ENCODE measurements around the gene RDH13.

The RDH13 gene

GRCh38 chr19:55098716-55099556 is 36.0 kb upstream of the RDH13 start:
- H3K4me3 ChIP-seq (ENCODE audit: low read length), result no peak overlapping the region
- H3K9me3 ChIP-seq (replicated peaks; ENCODE audit: low read length), result peaks cover 5% of the 10 kb centered on the region
- no peak overlapping the region for H3K4me2 ChIP-seq (ENCODE audit: low read length)
- H3K27me3 ChIP-seq (ENCODE audit: control insufficient read depth, insufficient read depth, low read length), result no peaks in the 10 kb centered on the region
- no peaks in the 10 kb centered on the region for H3K4me1 ChIP-seq (ENCODE audit: control insufficient read depth, insufficient read depth, low read length)
- H3K9ac ChIP-seq (ENCODE audit: low read depth, low read length), result no peak overlapping the region
- H3K36me3 ChIP-seq (ENCODE audit: insufficient read depth, low read length), result peaks cover 56% of the 10 kb centered on the region

- Histone ChIP-seq H3K9ac (ENCODE audit: low read depth, low read length) (no peak overlapping the region), H3K4me1 (ENCODE audit: control insufficient read depth, insufficient read depth, low read length) (no peaks in the 10 kb centered on the region), H3K4me2 (ENCODE audit: low read length) (no peak overlapping the region), H3K9me3 (replicated peaks; ENCODE audit: low read length) (no peaks in the 10 kb centered on the region), H3K4me3 (ENCODE audit: low read length) (no peak overlapping the region), H3K36me3 (ENCODE audit: insufficient read depth, low read length) (peaks cover 50% of the 10 kb centered on the region), H3K27me3 (ENCODE audit: control insufficient read depth, insufficient read depth, low read length) (no peaks in the 10 kb centered on the region)
Measured at GRCh38 chr19:55097864-55098715, 35.1 kb upstream of the RDH13 start.

GRCh38 chr19:55096061-55096701 is 33.2 kb upstream of the RDH13 start:
- Histone ChIP-seq H3K4me1 (ENCODE audit: control insufficient read depth, insufficient read depth, low read length) (no peaks in the 10 kb centered on the region), H3K4me3 (ENCODE audit: low read length) (no peak overlapping the region), H3K4me2 (ENCODE audit: low read length) (no peak overlapping the region), H3K9ac (ENCODE audit: low read depth, low read length) (no peak overlapping the region), H3K36me3 (ENCODE audit: insufficient read depth, low read length) (peaks cover 41% of the 10 kb centered on the region), H3K9me3 (replicated peaks; ENCODE audit: low read length) (no peaks in the 10 kb centered on the region), H3K27me3 (ENCODE audit: control insufficient read depth, insufficient read depth, low read length) (no peaks in the 10 kb centered on the region)

- Histone ChIP-seq H3K9ac (ENCODE audit: low read depth, low read length) (no peak overlapping the region), H3K4me1 (ENCODE audit: control insufficient read depth, insufficient read depth, low read length) (no peaks in the 10 kb centered on the region), H3K27me3 (ENCODE audit: control insufficient read depth, insufficient read depth, low read length) (no peaks in the 10 kb centered on the region), H3K4me2 (ENCODE audit: low read length) (no peak overlapping the region), H3K9me3 (replicated peaks; ENCODE audit: low read length) (no peaks in the 10 kb centered on the region), H3K36me3 (ENCODE audit: insufficient read depth, low read length) (peaks cover 44% of the 10 kb centered on the region), H3K4me3 (ENCODE audit: low read length) (no peak overlapping the region)
Measured at GRCh38 chr19:55095260-55096060, 32.5 kb upstream of the RDH13 start.

GRCh38 chr19:55094456-55095259 is 31.7 kb upstream of the RDH13 start:
- Histone ChIP-seq H3K36me3 (ENCODE audit: insufficient read depth, low read length) (peaks cover 42% of the 10 kb centered on the region), H3K4me3 (ENCODE audit: low read length) (no peak overlapping the region), H3K9me3 (replicated peaks; ENCODE audit: low read length) (no peaks in the 10 kb centered on the region), H3K27me3 (ENCODE audit: control insufficient read depth, insufficient read depth, low read length) (no peaks in the 10 kb centered on the region), H3K4me1 (ENCODE audit: control insufficient read depth, insufficient read depth, low read length) (no peaks in the 10 kb centered on the region), H3K9ac (ENCODE audit: low read depth, low read length) (no peak overlapping the region), H3K4me2 (ENCODE audit: low read length) (no peak overlapping the region)

- no peak overlapping the region for H3K4me3 ChIP-seq (ENCODE audit: low read length)
- no peaks in the 10 kb centered on the region for H3K27me3 ChIP-seq (ENCODE audit: control insufficient read depth, insufficient read depth, low read length)
- no peak overlapping the region for H3K4me2 ChIP-seq (ENCODE audit: low read length)
- peaks cover 24% of the 10 kb centered on the region for H3K36me3 ChIP-seq (ENCODE audit: insufficient read depth, low read length)
- peaks cover 8% of the 10 kb centered on the region for H3K4me1 ChIP-seq (ENCODE audit: control insufficient read depth, insufficient read depth, low read length)
- H3K9ac ChIP-seq (ENCODE audit: low read depth, low read length), result no peak overlapping the region
- H3K9me3 ChIP-seq (replicated peaks; ENCODE audit: low read length), result no peaks in the 10 kb centered on the region
Measured at GRCh38 chr19:55092423-55093318, 29.7 kb upstream of the RDH13 start.

- Histone ChIP-seq H3K36me3 (ENCODE audit: insufficient read depth, low read length) (peaks cover 24% of the 10 kb centered on the region), H3K9ac (ENCODE audit: low read depth, low read length) (no peak overlapping the region), H3K4me3 (ENCODE audit: low read length) (no peak overlapping the region), H3K4me2 (ENCODE audit: low read length) (no peak overlapping the region), H3K27me3 (ENCODE audit: control insufficient read depth, insufficient read depth, low read length) (no peaks in the 10 kb centered on the region), H3K9me3 (replicated peaks; ENCODE audit: low read length) (no peaks in the 10 kb centered on the region), H3K4me1 (ENCODE audit: control insufficient read depth, insufficient read depth, low read length) (peaks cover 14% of the 10 kb centered on the region)
Measured at GRCh38 chr19:55091955-55092354, 29.0 kb upstream of the RDH13 start.

GRCh38 chr19:55091126-55091910 is 28.4 kb upstream of the RDH13 start:
- Histone ChIP-seq H3K4me2 (ENCODE audit: low read length) (no peak overlapping the region), H3K36me3 (ENCODE audit: insufficient read depth, low read length) (peaks cover 24% of the 10 kb centered on the region), H3K9ac (ENCODE audit: low read depth, low read length) (no peak overlapping the region), H3K27me3 (ENCODE audit: control insufficient read depth, insufficient read depth, low read length) (peaks cover 4% of the 10 kb centered on the region), H3K9me3 (replicated peaks; ENCODE audit: low read length) (no peaks in the 10 kb centered on the region), H3K4me3 (ENCODE audit: low read length) (no peak overlapping the region), H3K4me1 (ENCODE audit: control insufficient read depth, insufficient read depth, low read length) (peaks cover 18% of the 10 kb centered on the region)

GRCh38 chr19:55090564-55090963 is 27.6 kb upstream of the RDH13 start:
- Histone ChIP-seq H3K4me3 (ENCODE audit: low read length) (no peak overlapping the region), H3K27me3 (ENCODE audit: control insufficient read depth, insufficient read depth, low read length) (peaks cover 11% of the 10 kb centered on the region), H3K4me2 (ENCODE audit: low read length) (no peak overlapping the region), H3K9ac (ENCODE audit: low read depth, low read length) (no peak overlapping the region), H3K4me1 (ENCODE audit: control insufficient read depth, insufficient read depth, low read length) (peaks cover 18% of the 10 kb centered on the region), H3K36me3 (ENCODE audit: insufficient read depth, low read length) (peaks cover 24% of the 10 kb centered on the region), H3K9me3 (replicated peaks; ENCODE audit: low read length) (no peaks in the 10 kb centered on the region)

Measured in skeletal muscle satellite cell (primary cell).